Activated CD8-positive, alpha-beta memory T cell treated with anti-CD3 and anti-CD28 coated beads for 1 hour (primary cell): ENCODE data around the gene CSNK2A3.
"Not testable (repeated sequence)": the region's sequence is repeated elsewhere in the genome, so short reads cannot be mapped to it uniquely, and the experiment has no call there.

ENCODE experiments used
- DNase-seq, 2 donors: peaks; one replicate each; pipeline ENCODE4 v3.0.0-alpha.2; 2020; ENCODE audit warnings: low read depth in 1 of 2; ENCODE audit errors: extremely low read depth in 1 of 2

The CSNK2A3 gene

GRCh38 chr11:11352878-11353277 is at the start of gene CSNK2A3:
CSNK2A3 (minus strand) TSS chr11:11353250; CDS start chr11:11353119, 131 bp downstream.
- not testable (repeated sequence) for DNase-seq

- DNase-seq = no peak
These were observed 49.0 kb upstream of the CSNK2A3 start for GRCh38 chr11:11401960-11402535.

- no peak for DNase-seq
These were observed 47.7 kb upstream of the CSNK2A3 start for GRCh38 chr11:11400635-11401232.

- DNase-seq = no peak
These were observed 47.1 kb upstream of the CSNK2A3 start for GRCh38 chr11:11400121-11400520.

- DNase-seq = no peak
These were observed 44.7 kb upstream of the CSNK2A3 start for GRCh38 chr11:11397781-11398180.

GRCh38 chr11:11397036-11397415 is 44.0 kb upstream of the CSNK2A3 start:
- no peak for DNase-seq

- no peak for DNase-seq
These were observed 43.4 kb upstream of the CSNK2A3 start for GRCh38 chr11:11396301-11397035.

GRCh38 chr11:11395126-11395525 is 42.1 kb upstream of the CSNK2A3 start:
- no peak for DNase-seq

GRCh38 chr11:11394241-11394640 is 41.2 kb upstream of the CSNK2A3 start:
- DNase-seq = no peak

GRCh38 chr11:11391796-11392463 is 38.9 kb upstream of the CSNK2A3 start:
- no peak for DNase-seq

GRCh38 chr11:11391169-11391568 is 38.1 kb upstream of the CSNK2A3 start:
- no peak for DNase-seq

GRCh38 chr11:11390068-11390771 is 37.2 kb upstream of the CSNK2A3 start:
- no peak for DNase-seq

- no peak for DNase-seq
These were observed 36.2 kb upstream of the CSNK2A3 start for GRCh38 chr11:11389238-11389637.

GRCh38 chr11:11387622-11388305 is 34.7 kb upstream of the CSNK2A3 start:
- DNase-seq = no peak

GRCh38 chr11:11387207-11387606 is 34.2 kb upstream of the CSNK2A3 start:
- DNase-seq = no peak

GRCh38 chr11:11384829-11385228 is 31.8 kb upstream of the CSNK2A3 start:
- DNase-seq = no peak

GRCh38 chr11:11383995-11384394 is 30.9 kb upstream of the CSNK2A3 start:
- no peak for DNase-seq

GRCh38 chr11:11382858-11383532 is 29.9 kb upstream of the CSNK2A3 start:
- no peak for DNase-seq

- no peak for DNase-seq
These were observed 28.5 kb upstream of the CSNK2A3 start for GRCh38 chr11:11381471-11382105.
